ACC112 (cell line): Measurements from ENCODE around the gene CD300LB.
A peak's percentile ranks its signal among the peaks of the same experiment; 100 is the strongest.
"Not testable (repeated sequence)": the region's sequence is repeated elsewhere in the genome, so short reads cannot be mapped to it uniquely, and the experiment has no call there.

Experiments
- H2AFZ ChIP-seq: fragments of 200-600 bp; sonication (generic); one replicate; pipeline ENCODE4 v1.6.0; 2017; ENCODE audit warnings: antibody characterized with exemption, low read length; ENCODE audit not compliant: unreplicated experiment
- H3K27ac ChIP-seq: fragments of 200-600 bp; sonication (generic); 2 replicates; pipeline ENCODE4 v1.5.1; 2014; ENCODE audit warnings: low read depth, mild to moderate bottlenecking, antibody characterized with exemption, low read length, moderate library complexity
- H3K27me3 ChIP-seq: fragments of 200-600 bp; sonication (generic); 2 replicates; pipeline ENCODE4 v1.6.1; 2014; ENCODE audit warnings: mild to moderate bottlenecking, antibody characterized with exemption, low read length, moderate library complexity, mixed read lengths; ENCODE audit not compliant: insufficient read depth
- H3K36me3 ChIP-seq: fragments of 200-600 bp; sonication (generic); 2 replicates; pipeline ENCODE4 v1.6.1; 2016; ENCODE audit warnings: mild to moderate bottlenecking, antibody characterized with exemption, low read length, moderate library complexity, mixed read lengths; ENCODE audit not compliant: insufficient read depth
- H3K4me1 ChIP-seq: fragments of 200-600 bp; sonication (generic); one replicate; pipeline ENCODE4 v1.6.1; 2016; ENCODE audit warnings: low read length, mixed read lengths; ENCODE audit not compliant: insufficient read depth, unreplicated experiment, control insufficient read depth
- H3K4me3 ChIP-seq: fragments of 200-600 bp; sonication (generic); 2 replicates; pipeline ENCODE4 v1.5.1; 2014; ENCODE audit warnings: mild to moderate bottlenecking, low read depth, low read length
- H3K79me2 ChIP-seq: fragments of 200-600 bp; sonication (generic); one replicate; pipeline ENCODE4 v1.6.0; 2016; ENCODE audit warnings: low read length; ENCODE audit not compliant: control insufficient read depth, unreplicated experiment, insufficient read depth

Gene CD300LB

DNA sequence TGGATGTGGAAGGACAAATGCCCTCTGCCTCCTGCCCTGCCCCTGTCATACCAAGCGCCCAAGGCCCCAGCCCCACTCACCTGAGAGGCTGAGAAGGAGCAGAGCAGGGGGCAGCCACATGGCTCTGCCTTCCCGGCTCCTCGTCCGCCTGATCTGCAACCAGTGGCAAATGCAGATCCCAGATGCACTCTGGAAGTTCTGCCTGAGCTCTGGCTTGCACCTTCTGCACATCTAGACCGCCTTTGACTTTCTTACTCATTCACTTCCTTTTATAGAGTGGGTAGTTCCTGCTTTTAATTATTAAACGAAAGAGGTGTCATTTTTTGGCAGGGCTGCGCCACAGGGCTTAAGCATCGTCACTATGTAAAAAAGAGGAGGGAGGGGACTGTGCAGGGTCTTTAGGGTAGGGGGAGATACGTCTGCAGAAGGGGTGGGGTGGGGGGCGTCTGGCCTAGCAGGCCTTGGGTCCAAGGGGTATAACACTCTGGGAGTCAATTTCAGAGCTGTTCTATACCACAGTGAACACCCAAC is at the start of gene CD300LB:
TSS of gene CD300LB (minus strand) at position 245 of the 531 bp plus-strand sequence. CDS start at position 120, 125 bp downstream.
- H3K27ac ChIP-seq: no peak within 1 kb of the TSS
- no peaks in the 10 kb centered on the region for H3K36me3 ChIP-seq
- no peaks in the 10 kb centered on the region for H3K4me1 ChIP-seq
- H3K4me3 ChIP-seq: no peak within 1 kb of the TSS
- H2AFZ ChIP-seq: no peak within 1 kb of the TSS
- peaks cover 11% of the 10 kb centered on the region; the same call in 1 of the 2 replicates for H3K27me3 ChIP-seq
- H3K79me2 ChIP-seq: no peaks in the 10 kb centered on the region

DNA sequence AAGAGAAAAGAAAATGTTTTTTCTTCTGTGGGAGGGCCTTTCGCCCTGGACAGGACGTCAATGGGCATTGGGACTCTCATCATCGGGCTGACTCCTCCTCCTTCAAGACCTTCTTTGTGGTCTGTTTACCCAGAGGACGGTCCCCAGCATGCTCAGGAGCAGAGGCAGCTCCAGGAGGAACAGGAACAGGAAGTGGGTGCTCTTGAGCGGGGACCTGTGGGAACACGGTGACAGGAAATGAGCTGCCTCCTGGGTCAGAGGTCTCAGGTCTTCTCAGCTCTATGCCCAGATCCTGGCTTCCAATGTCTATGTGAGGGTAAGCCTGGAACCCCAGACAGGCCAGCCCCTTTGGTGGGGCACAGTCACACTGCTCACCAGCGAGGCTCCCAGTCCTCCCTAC is 48.6 kb upstream of the CD300LB start:
- Histone ChIP-seq H3K27me3 (peaks cover 4% of the 10 kb centered on the region; the same call in 1 of the 2 replicates), H3K4me1 (no peaks in the 10 kb centered on the region), H3K27ac (no peak overlapping the region), H3K36me3 (no peaks in the 10 kb centered on the region), H2AFZ (no peak overlapping the region), H3K4me3 (no peak overlapping the region), H3K79me2 (no peaks in the 10 kb centered on the region)

- no peak overlapping the region for H2AFZ ChIP-seq
- H3K27ac ChIP-seq: no peak overlapping the region
- H3K27me3 ChIP-seq: peaks cover 4% of the 10 kb centered on the region; the same call in 1 of the 2 replicates
- no peaks in the 10 kb centered on the region for H3K4me1 ChIP-seq
- H3K36me3 ChIP-seq: no peaks in the 10 kb centered on the region
- no peaks in the 10 kb centered on the region for H3K79me2 ChIP-seq
- no peak overlapping the region for H3K4me3 ChIP-seq
Measured at GRCh38 chr17:74578979-74579378, 47.7 kb upstream of the CD300LB start.

- Histone ChIP-seq H2AFZ (no peak overlapping the region), H3K27ac (no peak overlapping the region), H3K4me1 (peaks cover 8% of the 10 kb centered on the region), H3K36me3 (no peaks in the 10 kb centered on the region), H3K79me2 (no peaks in the 10 kb centered on the region), H3K27me3 (peaks cover 11% of the 10 kb centered on the region), H3K4me3 (no peak overlapping the region)
Measured at GRCh38 chr17:74574489-74575142, 43.3 kb upstream of the CD300LB start.

DNA sequence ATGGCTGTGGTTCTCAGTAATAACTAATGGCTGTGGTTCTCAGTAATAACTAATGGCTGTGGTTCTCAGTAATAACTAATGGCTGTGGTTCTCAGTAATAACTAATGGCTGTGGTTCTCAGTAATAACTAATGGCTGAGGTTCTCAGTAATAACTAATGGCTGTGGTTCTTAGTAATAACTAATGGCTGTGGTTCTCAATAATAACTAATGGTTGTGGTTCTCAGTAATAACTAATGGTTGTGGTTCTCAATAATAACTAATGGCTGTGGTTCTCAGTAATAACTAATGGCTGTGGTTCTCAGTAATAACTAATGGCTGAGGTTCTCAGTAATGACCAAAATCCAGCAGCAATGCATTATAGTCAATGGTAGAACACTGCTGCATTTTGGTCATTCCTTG is 42.4 kb upstream of the CD300LB start:
- not testable (repeated sequence) for H3K36me3 ChIP-seq, H2AFZ ChIP-seq, H3K4me3 ChIP-seq, H3K79me2 ChIP-seq, H3K27ac ChIP-seq
- Histone ChIP-seq H3K4me1 (peaks cover 14% of the 10 kb centered on the region), H3K27me3 (peaks cover 11% of the 10 kb centered on the region)

DNA sequence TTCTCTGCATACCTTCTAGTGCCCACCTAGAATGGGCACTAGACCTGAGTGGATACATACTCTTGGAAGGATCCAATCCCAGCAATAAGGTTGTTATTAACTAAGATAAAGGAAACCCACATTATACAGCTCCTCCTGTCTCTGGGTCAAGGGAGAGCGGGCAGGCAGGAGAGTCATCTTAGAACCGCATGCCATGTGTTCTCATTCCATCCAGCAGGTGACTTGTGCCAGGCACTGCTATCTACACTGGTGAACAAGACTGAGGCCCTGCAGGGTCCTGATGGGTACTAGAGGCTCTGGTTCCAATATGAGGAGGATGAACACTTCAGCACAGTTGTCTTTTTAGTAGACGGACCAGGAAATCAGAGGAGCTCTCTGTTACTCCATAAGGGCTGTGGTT is 41.9 kb upstream of the CD300LB start:
- no peak overlapping the region for H3K27ac ChIP-seq
- H2AFZ ChIP-seq: no peak overlapping the region
- H3K27me3 ChIP-seq: peaks cover 11% of the 10 kb centered on the region
- no peak overlapping the region for H3K4me3 ChIP-seq
- H3K79me2 ChIP-seq: no peaks in the 10 kb centered on the region
- H3K4me1 ChIP-seq: peaks cover 14% of the 10 kb centered on the region
- no peaks in the 10 kb centered on the region for H3K36me3 ChIP-seq

GRCh38 chr17:74571621-74572270 is 40.5 kb upstream of the CD300LB start:
- Histone ChIP-seq H3K4me1 (peaks cover 14% of the 10 kb centered on the region), H2AFZ (no peak overlapping the region), H3K27ac (no peak overlapping the region), H3K36me3 (no peaks in the 10 kb centered on the region), H3K79me2 (no peaks in the 10 kb centered on the region), H3K4me3 (no peak overlapping the region), H3K27me3 (peaks cover 11% of the 10 kb centered on the region)

DNA sequence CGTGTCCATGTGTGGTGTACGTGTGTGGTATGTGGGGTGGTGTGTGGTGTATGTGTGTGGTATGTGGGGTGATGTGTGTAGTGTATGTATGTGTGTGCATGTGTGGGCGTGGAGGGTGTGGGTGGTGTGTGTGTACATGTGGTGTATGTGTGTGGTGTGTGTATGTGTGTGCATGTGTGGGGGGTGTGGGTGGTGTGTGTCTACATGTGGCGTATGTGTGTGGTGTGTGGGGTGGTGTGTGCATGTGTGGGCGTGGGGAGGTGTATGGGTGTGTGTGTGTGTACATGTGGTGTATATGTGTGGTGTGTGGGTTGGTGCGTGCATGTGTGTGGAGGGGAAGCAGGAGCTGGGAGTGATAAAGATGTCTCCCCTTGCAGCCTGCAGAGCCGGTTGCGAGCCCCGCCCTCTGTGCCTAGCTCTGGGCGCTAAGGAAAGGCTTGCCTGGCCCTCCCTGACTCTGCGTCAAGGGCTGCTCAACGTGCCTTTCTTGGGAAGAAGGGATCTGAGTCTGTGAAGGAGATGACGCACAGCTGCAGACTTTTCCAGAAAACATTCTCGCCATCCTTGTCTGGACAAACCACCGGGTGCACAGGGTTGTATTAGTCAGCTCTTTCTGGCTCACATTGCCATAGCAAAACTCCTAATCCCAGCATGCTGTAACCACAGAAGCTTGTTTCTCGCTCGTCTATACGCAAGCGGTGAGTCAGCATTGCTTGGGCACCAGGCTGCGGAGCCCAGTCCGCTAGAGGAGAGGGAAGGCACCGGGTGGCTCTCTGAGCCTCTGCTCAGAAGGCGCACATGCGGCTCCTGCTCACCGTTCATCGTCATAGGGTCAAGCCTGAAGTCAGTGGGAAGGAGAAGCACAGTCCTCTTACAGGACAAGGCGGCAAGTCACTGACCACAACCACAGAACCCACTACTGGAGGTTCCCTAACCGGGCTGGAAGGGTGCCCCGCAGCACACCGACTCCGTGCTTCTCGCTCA is 38.0 kb upstream of the CD300LB start:
- Histone ChIP-seq H3K79me2 (no peaks in the 10 kb centered on the region), H3K27ac (peak overlapping the region; percentile 86), H3K4me3 (no peak overlapping the region), H2AFZ (no peak overlapping the region), H3K4me1 (peaks cover 14% of the 10 kb centered on the region), H3K27me3 (peaks cover 10% of the 10 kb centered on the region), H3K36me3 (no peaks in the 10 kb centered on the region)

GRCh38 chr17:74568106-74568873 is 37.0 kb upstream of the CD300LB start:
- no peaks in the 10 kb centered on the region for H3K36me3 ChIP-seq
- no peak overlapping the region for H3K4me3 ChIP-seq
- H3K27ac ChIP-seq: peak overlapping the region; percentile 85; the same call in 1 of the 2 replicates
- H3K4me1 ChIP-seq: peaks cover 14% of the 10 kb centered on the region
- H2AFZ ChIP-seq: no peak overlapping the region
- peaks cover 6% of the 10 kb centered on the region; the same call in 1 of the 2 replicates for H3K27me3 ChIP-seq
- H3K79me2 ChIP-seq: no peaks in the 10 kb centered on the region

DNA sequence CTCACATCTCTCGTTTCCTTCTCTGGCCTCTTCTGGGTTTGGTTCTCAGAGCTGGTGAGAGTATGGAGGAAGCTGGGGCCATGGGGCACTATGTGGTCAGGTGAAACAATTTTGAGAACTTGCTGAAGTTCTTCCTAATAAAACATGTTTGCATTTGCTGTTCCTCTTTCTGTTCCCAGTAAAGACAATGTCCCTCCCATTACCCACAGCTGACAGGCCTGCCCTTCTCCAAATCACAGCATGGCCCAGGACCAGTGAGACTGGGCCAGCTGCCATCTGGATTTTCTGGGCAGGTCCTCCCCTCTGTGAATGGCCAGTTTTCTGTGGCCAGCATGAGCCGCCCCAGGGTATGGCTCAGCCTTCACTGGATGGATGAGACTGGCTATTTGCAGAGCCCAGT is 36.1 kb upstream of the CD300LB start, which contains the start of gene CD300H:
TSS of gene CD300H (minus strand) at position 113 of the 400 bp plus-strand sequence.
- Histone ChIP-seq H3K4me1 (peaks cover 14% of the 10 kb centered on the region), H3K27me3 (peaks cover 2% of the 10 kb centered on the region; the same call in 1 of the 2 replicates), H3K36me3 (no peaks in the 10 kb centered on the region), H3K27ac (no peak within 1 kb of the TSS), H3K79me2 (no peaks in the 10 kb centered on the region), H2AFZ (no peak within 1 kb of the TSS), H3K4me3 (no peak within 1 kb of the TSS)
